BLaER1 (cell line): ENCODE data around the gene DGKZ.

Source experiments
- H3K27ac ChIP-seq: shearing (Covaris generic); formaldehyde crosslinking; 2 replicates; pipeline ENCODE4 v1.8.1; 2022
- H3K27me3 ChIP-seq: shearing (Covaris generic); formaldehyde crosslinking; 2 replicates; pipeline ENCODE4 v1.8.1; 2022
- H3K36me3 ChIP-seq: shearing (Covaris generic); formaldehyde crosslinking; 2 replicates; pipeline ENCODE4 v1.8.1; 2022
- H3K4me1 ChIP-seq: shearing (Covaris generic); formaldehyde crosslinking; 2 replicates; pipeline ENCODE4 v1.8.1; 2022
- H3K4me2 ChIP-seq: shearing (Covaris generic); formaldehyde crosslinking; 2 replicates; pipeline ENCODE4 v1.8.1; 2022
- H3K4me3 ChIP-seq: shearing (Covaris generic); formaldehyde crosslinking; 2 replicates; pipeline ENCODE4 v1.8.1; 2022
- H3K9ac ChIP-seq: shearing (Covaris generic); formaldehyde crosslinking; 2 replicates; pipeline ENCODE4 v1.8.1; 2022
- H3K9me3 ChIP-seq: shearing (Covaris generic); formaldehyde crosslinking; 2 replicates; pipeline ENCODE4 v1.8.1; 2022
- H4K20me1 ChIP-seq: shearing (Covaris generic); formaldehyde crosslinking; 2 replicates; pipeline ENCODE4 v1.8.1; 2022
- Cebpa-rat ChIP-seq: shearing (Covaris generic); IDR thresholded peaks from 2 replicates; pipeline ENCODE4 v1.8.1; 2022

Gene DGKZ

GRCh38 chr11:46413760-46414465, 66.7 kb downstream of the DGKZ start:
- peaks cover 83% of the 10 kb centered on the region for H3K36me3 ChIP-seq
- no peak overlapping the region for H3K4me3 ChIP-seq
- no peak overlapping the region for H3K9ac ChIP-seq
- H4K20me1 ChIP-seq = no peaks in the 10 kb centered on the region
- no peak overlapping the region for H3K4me2 ChIP-seq
- H3K27ac ChIP-seq = no peak overlapping the region
- no peaks in the 10 kb centered on the region for H3K9me3 ChIP-seq
- H3K27me3 ChIP-seq = no peaks in the 10 kb centered on the region
- no peaks in the 10 kb centered on the region for H3K4me1 ChIP-seq
- TF ChIP-seq Cebpa-rat = no peak

GRCh38 chr11:46414466-46414796, 67.2 kb downstream of the DGKZ start:
- no peak overlapping the region for H3K4me2 ChIP-seq
- no peaks in the 10 kb centered on the region for H3K4me1 ChIP-seq
- TF ChIP-seq Cebpa-rat = no peak
- no peaks in the 10 kb centered on the region for H4K20me1 ChIP-seq
- peaks cover 78% of the 10 kb centered on the region for H3K36me3 ChIP-seq
- H3K27me3 ChIP-seq = no peaks in the 10 kb centered on the region
- H3K9ac ChIP-seq = no peak overlapping the region
- H3K27ac ChIP-seq = no peak overlapping the region
- H3K4me3 ChIP-seq = no peak overlapping the region
- H3K9me3 ChIP-seq = no peaks in the 10 kb centered on the region

GRCh38 chr11:46414879-46415278, 67.6 kb downstream of the DGKZ start:
- Histone ChIP-seq H4K20me1 (no peaks in the 10 kb centered on the region), H3K27ac (no peak overlapping the region), H3K36me3 (peaks cover 74% of the 10 kb centered on the region)

GRCh38 chr11:46417711-46418110, 70.4 kb downstream of the DGKZ start:
- Histone ChIP-seq H3K4me1 (no peaks in the 10 kb centered on the region), H3K4me3 (no peak overlapping the region), H3K36me3 (peaks cover 80% of the 10 kb centered on the region), H3K9ac (no peak overlapping the region), H3K27ac (no peak overlapping the region), H3K4me2 (no peak overlapping the region), H3K9me3 (no peaks in the 10 kb centered on the region), H3K27me3 (no peaks in the 10 kb centered on the region), H4K20me1 (0 out of 2 replicates have a peak, but pooled peaks cover 8% of the 10 kb centered on the region)
- TF ChIP-seq Cebpa-rat = no peak

More at GRCh38 chr11:46414879-46415278, 67.6 kb downstream of the DGKZ start:
- Histone ChIP-seq H3K4me1 (no peaks in the 10 kb centered on the region), H3K4me3 (no peak overlapping the region), H3K9me3 (no peaks in the 10 kb centered on the region), H3K27me3 (no peaks in the 10 kb centered on the region), H3K4me2 (no peak overlapping the region), H3K9ac (no peak overlapping the region)
- TF ChIP-seq Cebpa-rat = no peak

GRCh38 chr11:46418751-46419150, 71.5 kb downstream of the DGKZ start:
- Histone ChIP-seq H3K9ac (no peak overlapping the region), H3K4me2 (no peak overlapping the region)
- no peak for TF ChIP-seq Cebpa-rat

GRCh38 chr11:46420513-46420912, 73.2 kb downstream of the DGKZ start:
- H3K4me1 ChIP-seq = no peaks in the 10 kb centered on the region
- peaks cover 66% of the 10 kb centered on the region for H3K36me3 ChIP-seq
- no peak for TF ChIP-seq Cebpa-rat
- H3K4me2 ChIP-seq = no peak overlapping the region
- H3K27ac ChIP-seq = no peak overlapping the region
- H3K4me3 ChIP-seq = no peak overlapping the region
- H4K20me1 ChIP-seq = 0 out of 2 replicates have a peak, but pooled peaks cover 9% of the 10 kb centered on the region
- H3K9me3 ChIP-seq = no peaks in the 10 kb centered on the region
- H3K27me3 ChIP-seq = no peaks in the 10 kb centered on the region
- no peak overlapping the region for H3K9ac ChIP-seq

More at GRCh38 chr11:46418751-46419150, 71.5 kb downstream of the DGKZ start:
- Histone ChIP-seq H3K27ac (no peak overlapping the region), H3K4me1 (no peaks in the 10 kb centered on the region), H3K36me3 (peaks cover 72% of the 10 kb centered on the region), H3K27me3 (no peaks in the 10 kb centered on the region), H3K9me3 (no peaks in the 10 kb centered on the region), H4K20me1 (0 out of 2 replicates have a peak, but pooled peaks cover 9% of the 10 kb centered on the region), H3K4me3 (no peak overlapping the region)

GRCh38 chr11:46421257-46421880, 74.1 kb downstream of the DGKZ start:
- Histone ChIP-seq H3K4me1 (no peaks in the 10 kb centered on the region), H4K20me1 (0 out of 2 replicates have a peak, but pooled peaks cover 9% of the 10 kb centered on the region), H3K9me3 (no peaks in the 10 kb centered on the region), H3K4me3 (no peak overlapping the region), H3K36me3 (peaks cover 62% of the 10 kb centered on the region), H3K4me2 (no peak overlapping the region), H3K27ac (no peak overlapping the region), H3K9ac (no peak overlapping the region), H3K27me3 (no peaks in the 10 kb centered on the region)
- TF ChIP-seq Cebpa-rat = no peak

GRCh38 chr11:46422588-46422987, 75.3 kb downstream of the DGKZ start:
- Histone ChIP-seq H3K4me3 (no peak overlapping the region), H3K9me3 (no peaks in the 10 kb centered on the region), H3K4me2 (no peak overlapping the region), H3K27ac (no peak overlapping the region), H3K9ac (no peak overlapping the region), H3K36me3 (peaks cover 56% of the 10 kb centered on the region), H3K27me3 (no peaks in the 10 kb centered on the region), H3K4me1 (no peaks in the 10 kb centered on the region), H4K20me1 (0 out of 2 replicates have a peak, but pooled peaks cover 9% of the 10 kb centered on the region)
- no peak for TF ChIP-seq Cebpa-rat

- H4K20me1 ChIP-seq = 0 out of 2 replicates have a peak, but pooled peaks cover 9% of the 10 kb centered on the region
- no peak overlapping the region for H3K9ac ChIP-seq
- no peak overlapping the region for H3K4me3 ChIP-seq
- H3K27me3 ChIP-seq = no peaks in the 10 kb centered on the region
- no peaks in the 10 kb centered on the region for H3K9me3 ChIP-seq
- no peak overlapping the region for H3K27ac ChIP-seq
- no peak for TF ChIP-seq Cebpa-rat
- H3K4me1 ChIP-seq = no peaks in the 10 kb centered on the region
- H3K4me2 ChIP-seq = no peak overlapping the region
- peaks cover 74% of the 10 kb centered on the region for H3K36me3 ChIP-seq
Observed at GRCh38 chr11:46426233-46426991, 79.1 kb downstream of the DGKZ start.

GRCh38 chr11:46427364-46427763, 80.1 kb downstream of the DGKZ start:
- no peak overlapping the region for H3K4me2 ChIP-seq
- 0 out of 2 replicates have a peak, but pooled peaks cover 4% of the 10 kb centered on the region for H4K20me1 ChIP-seq
- H3K9me3 ChIP-seq = no peaks in the 10 kb centered on the region
- H3K4me3 ChIP-seq = no peak overlapping the region
- no peak for TF ChIP-seq Cebpa-rat
- H3K36me3 ChIP-seq = peaks cover 74% of the 10 kb centered on the region
- no peaks in the 10 kb centered on the region for H3K4me1 ChIP-seq
- no peak overlapping the region for H3K27ac ChIP-seq
- H3K9ac ChIP-seq = no peak overlapping the region
- no peaks in the 10 kb centered on the region for H3K27me3 ChIP-seq
